Measurements from ENCODE around the gene WNT3A.

Gene WNT3A

DNA sequence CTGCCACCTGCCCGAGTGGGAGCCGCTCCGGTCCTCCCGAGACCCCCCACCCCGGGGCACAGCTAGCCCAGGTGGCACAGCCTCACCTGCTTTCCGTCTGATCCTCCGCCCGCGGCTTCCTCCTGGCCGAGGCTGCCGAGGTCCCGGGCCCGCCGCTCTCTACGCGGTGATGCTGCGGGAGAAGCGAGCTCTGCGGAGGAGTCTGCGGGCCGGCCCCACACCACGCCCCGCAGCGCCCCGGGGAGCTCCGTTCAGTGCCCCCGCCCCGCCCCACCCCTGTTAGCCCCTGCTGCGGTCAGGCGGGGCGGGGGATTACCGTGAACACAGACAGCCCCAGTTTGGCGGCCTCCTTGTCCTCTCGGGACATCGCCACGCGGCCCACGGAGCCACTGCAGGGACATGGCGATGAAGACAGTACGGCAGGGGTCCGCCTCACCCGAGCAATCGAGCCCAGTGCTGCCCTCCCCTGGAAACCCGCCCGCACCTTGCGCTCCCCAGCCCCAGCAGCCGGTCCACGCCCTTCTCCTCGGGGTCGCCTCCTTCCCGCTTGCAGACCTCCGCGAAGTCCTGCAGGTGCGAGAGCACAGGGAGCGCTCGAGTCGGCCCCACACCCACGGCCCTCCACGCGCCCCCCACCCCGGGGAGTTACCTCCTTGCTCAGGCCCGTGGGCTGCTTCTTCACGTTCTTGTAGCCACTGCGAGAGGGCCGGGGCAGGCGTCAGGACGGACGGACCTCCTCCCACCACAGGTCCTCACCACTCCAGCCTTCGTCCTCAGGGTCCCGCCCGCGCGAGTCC lies 95.4 kb downstream of the WNT3A start:
- H3K27ac ChIP-seq, result peak overlapping the region; percentile 87 to 96
- DNase-seq (ENCODE audit: low spot score), result no peak
- TF ChIP-seq, protein P1, sequence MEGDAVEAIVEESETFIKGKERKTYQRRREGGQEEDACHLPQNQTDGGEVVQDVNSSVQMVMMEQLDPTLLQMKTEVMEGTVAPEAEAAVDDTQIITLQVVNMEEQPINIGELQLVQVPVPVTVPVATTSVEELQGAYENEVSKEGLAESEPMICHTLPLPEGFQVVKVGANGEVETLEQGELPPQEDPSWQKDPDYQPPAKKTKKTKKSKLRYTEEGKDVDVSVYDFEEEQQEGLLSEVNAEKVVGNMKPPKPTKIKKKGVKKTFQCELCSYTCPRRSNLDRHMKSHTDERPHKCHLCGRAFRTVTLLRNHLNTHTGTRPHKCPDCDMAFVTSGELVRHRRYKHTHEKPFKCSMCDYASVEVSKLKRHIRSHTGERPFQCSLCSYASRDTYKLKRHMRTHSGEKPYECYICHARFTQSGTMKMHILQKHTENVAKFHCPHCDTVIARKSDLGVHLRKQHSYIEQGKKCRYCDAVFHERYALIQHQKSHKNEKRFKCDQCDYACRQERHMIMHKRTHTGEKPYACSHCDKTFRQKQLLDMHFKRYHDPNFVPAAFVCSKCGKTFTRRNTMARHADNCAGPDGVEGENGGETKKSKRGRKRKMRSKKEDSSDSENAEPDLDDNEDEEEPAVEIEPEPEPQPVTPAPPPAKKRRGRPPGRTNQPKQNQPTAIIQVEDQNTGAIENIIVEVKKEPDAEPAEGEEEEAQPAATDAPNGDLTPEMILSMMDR (IDR thresholded peaks at IDR 0.05), result no peak
- peak overlapping the region; percentile 92 for H3K4me3 ChIP-seq

DNA sequence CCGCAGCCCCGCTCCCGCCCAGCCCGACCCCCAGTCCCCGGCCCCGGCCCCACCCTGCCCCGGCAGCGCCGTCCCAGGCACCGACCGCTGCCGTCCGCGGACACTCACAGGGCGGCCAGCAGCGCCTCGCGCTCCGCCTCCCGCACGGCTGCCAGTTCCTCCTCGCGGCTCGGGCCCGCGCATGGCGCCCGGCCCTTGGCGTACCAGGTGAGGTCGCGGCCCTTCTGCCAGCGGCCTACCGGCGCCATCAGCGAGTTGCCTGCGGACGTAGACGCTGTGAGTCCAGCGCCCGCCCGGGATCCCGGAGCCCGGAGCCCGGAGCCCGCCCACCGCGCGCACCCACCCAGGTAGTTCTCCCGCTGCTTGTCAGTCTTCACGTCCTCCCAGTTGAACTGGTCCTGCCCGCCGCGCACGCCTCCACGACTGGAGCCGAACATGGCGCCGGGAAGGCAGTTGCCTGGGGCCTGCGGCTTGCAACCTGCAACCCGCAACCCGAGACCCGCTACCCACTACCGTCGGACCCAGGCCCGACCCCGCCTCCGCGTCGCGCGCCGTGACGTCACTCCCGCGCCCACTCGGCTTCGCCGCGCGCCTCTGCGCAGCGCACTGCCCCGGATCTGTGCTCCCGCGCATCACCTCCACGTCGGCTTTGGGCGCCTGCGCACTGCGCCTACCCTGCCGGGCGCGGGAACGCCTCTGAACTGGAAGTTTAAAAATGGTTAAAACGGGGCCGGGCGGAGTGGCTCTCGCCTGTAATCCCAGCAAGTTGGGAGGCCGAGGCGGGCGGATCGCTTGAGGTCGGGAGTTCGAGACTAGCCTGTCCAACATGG lies 96.2 kb downstream of the WNT3A start, which contains the start of gene C1orf35:
C1orf35 (minus strand) TSS at position 535 of the 830 bp plus-strand sequence; CDS start at position 437, 98 bp downstream.
- peak within 1 kb of the TSS; percentile 87 to 96 for H3K27ac ChIP-seq
- TF ChIP-seq, protein P1 (IDR thresholded peaks at IDR 0.05), result no peak

DNA sequence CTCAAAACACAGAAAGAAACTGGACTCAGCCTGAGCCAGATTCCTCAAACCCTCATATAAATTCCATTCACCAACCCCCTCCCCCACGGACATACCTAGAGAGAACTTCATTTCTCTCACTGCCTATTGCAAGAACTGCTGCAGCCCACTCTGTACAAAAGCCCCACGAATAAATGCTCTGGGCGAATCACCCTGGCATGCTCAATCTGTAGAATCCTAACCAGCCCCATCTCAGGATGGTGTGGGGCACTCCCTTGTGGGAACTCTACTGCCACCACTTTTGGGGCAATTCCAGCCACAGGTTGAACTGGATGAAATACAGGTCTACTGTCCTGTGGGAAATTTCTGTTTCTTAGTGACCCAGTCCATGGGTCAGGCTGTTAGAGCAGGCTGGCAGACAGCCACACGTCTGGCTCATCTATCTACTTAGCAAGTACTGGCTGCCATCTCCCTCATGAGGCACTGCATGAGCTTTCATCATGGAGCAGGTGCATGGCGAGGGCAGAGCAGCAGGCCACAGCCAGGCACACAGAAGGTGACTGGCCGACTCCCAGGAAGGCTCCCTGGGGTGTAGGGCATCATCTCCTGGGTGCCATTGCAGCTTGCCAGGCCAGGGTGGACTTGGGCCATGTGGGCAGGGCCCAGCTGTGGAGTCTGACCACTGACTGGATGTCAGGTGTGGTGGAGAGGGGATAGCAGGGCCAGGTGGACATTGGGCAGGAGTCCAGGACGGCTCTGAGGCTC lies 97.9 kb downstream of the WNT3A start:
- no peak overlapping the region for H3K4me3 ChIP-seq
- no peak for DNase-seq (ENCODE audit: low spot score)
- no peak overlapping the region for H3K27ac ChIP-seq
- TF ChIP-seq, protein P1 (IDR thresholded peaks at IDR 0.05), result no peak

More for the DNA sequence above, 96.2 kb downstream of the WNT3A start, which contains the start of gene C1orf35:
- H3K4me3 ChIP-seq, result peak within 1 kb of the TSS; percentile 92
- peak; percentile 93 for DNase-seq (ENCODE audit: low spot score)

DNA sequence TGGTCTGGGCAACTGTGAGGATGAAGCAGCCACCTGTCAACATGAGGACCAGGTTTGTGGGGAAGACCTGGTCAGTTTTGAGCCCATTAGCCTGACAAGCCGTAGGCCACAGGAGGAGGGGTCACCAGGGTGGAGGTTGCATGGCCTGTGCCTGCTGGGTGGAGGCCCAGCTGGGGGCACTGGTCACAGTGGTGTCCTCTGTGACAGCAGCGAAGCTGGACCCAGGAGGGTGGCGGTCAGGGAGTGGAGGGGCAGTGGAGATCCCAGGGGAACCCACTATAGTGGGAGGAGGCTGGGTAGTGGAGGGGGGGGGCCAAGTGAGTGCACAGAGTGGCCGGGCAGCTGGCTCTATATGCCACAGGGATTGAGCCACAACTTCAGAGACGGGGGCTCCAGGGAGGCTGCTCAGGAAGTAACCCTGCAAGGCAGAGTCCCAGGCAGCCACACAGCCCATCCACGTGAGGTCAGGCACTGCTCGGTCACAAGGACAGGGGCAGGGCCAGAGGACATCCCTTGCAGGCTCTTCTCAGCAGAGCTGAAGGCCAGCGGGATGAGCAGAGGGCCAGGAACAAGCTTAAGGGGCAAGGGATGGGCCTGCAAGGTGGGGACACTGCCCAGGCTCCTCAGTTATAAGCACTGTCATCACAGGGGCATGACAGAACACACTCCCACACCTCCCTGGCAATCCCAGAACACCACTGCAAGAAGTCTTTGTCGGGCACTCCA lies 98.6 kb downstream of the WNT3A start:
- DNase-seq (ENCODE audit: low spot score), result no peak
- Histone ChIP-seq H3K4me3 (no peak overlapping the region), H3K27ac (no peak overlapping the region)
- TF ChIP-seq, protein P1 (IDR thresholded peaks at IDR 0.05), result no peak

DNA sequence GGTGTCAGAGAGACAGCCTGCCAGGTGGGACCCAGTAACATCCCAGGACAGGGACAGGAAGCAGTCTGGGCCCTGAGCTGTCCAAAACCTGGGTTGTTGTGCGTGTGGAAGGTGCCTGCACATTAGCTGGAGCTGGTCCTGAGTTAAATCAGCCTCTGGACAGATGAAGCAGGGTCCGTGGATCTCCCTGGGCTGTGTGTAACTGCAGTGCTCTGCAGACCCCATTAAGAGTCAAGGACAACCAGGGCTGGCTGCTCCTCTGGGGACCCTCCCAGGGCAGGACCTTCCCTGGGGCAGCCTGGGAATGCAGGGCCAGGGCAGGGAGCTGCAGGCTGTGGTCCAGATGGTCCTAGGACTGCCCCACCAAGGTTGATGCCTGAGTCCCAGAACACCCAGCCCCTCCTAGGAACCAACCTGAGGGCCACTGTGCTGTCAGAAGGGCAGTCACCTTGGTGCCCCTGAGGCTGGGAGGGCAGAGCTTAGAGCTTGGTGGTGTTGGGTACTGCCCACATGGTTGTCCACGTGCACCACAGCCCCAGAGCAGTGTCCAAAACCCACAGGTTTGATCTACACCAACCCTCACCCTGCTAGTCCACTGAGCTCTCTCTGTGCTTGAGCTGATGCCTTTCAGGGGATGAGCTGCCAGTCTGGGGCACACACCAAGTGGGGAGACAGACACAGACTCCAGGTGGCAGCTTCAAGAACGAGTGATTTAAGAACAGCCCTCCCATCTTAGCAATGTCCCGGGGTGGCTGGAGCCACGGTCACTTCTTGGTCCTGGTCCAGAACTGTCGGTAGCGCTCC lies 99.4 kb downstream of the WNT3A start:
- no peak for DNase-seq (ENCODE audit: low spot score)
- no peak overlapping the region for H3K27ac ChIP-seq
- TF ChIP-seq, protein P1 (IDR thresholded peaks at IDR 0.05), result no peak
- no peak overlapping the region for H3K4me3 ChIP-seq

DNA sequence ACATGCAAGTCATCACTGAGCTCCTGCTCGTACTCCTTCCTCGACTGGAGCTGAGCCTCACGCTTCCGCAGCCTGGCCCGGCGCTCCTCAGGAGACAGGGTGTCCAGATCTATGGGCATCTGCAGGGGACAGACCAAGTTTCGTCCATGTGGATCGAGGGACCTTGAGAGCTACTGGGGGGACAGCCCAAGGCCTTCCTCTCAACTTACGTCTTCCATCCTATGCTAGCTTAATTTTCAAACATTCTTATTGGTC lies 99.9 kb downstream of the WNT3A start:
- Histone ChIP-seq H3K4me3 (no peak overlapping the region), H3K27ac (no peak overlapping the region)
- TF ChIP-seq, protein P1 (IDR thresholded peaks at IDR 0.05), result no peak
- no peak for DNase-seq (ENCODE audit: low spot score)
